PFSK-1 (cell line): ENCODE results near the gene NCF2.

Experiments
- FOXP2 ChIP-seq: optimal IDR thresholded peaks from 2 replicates; pipeline ENCODE3; 2011; ENCODE audit warnings: borderline replicate concordance, control low read depth, inconsistent platforms; ENCODE audit not compliant: insufficient read depth; ENCODE audit errors: extremely low read length, extremely low read depth
- POLR2AphosphoS5 ChIP-seq: IDR thresholded peaks from 2 replicates; pipeline ENCODE4 v1.6.1; 2012; ENCODE audit warnings: low read depth, mild to moderate bottlenecking, control low read depth, low read length, moderate library complexity
- SIN3A ChIP-seq: IDR thresholded peaks from 2 replicates; pipeline ENCODE4 v1.6.1; 2012; ENCODE audit warnings: mild to moderate bottlenecking, low read length, moderate library complexity, borderline replicate concordance; ENCODE audit not compliant: insufficient read depth
- TAF1 ChIP-seq: IDR thresholded peaks from 2 replicates; pipeline ENCODE4 v1.6.1; 2012; ENCODE audit warnings: low read length, control low read depth, borderline replicate concordance; ENCODE audit not compliant: insufficient read depth
- TF ChIP-seq, protein P1 (sequence below), 2 experiments: IDR thresholded peaks; 2 replicates each; pipeline versions ENCODE4 v1.6.1 to v1.8.0; 2011 to 2012; ENCODE audit warnings: low read depth in 2 of 2, low read length in 2 of 2, control low read depth in 1 of 2, inconsistent platforms in 1 of 2, mild to moderate bottlenecking in 1 of 2, moderate library complexity in 1 of 2; ENCODE audit not compliant: insufficient read depth in 1 of 2

Gene NCF2

DNA sequence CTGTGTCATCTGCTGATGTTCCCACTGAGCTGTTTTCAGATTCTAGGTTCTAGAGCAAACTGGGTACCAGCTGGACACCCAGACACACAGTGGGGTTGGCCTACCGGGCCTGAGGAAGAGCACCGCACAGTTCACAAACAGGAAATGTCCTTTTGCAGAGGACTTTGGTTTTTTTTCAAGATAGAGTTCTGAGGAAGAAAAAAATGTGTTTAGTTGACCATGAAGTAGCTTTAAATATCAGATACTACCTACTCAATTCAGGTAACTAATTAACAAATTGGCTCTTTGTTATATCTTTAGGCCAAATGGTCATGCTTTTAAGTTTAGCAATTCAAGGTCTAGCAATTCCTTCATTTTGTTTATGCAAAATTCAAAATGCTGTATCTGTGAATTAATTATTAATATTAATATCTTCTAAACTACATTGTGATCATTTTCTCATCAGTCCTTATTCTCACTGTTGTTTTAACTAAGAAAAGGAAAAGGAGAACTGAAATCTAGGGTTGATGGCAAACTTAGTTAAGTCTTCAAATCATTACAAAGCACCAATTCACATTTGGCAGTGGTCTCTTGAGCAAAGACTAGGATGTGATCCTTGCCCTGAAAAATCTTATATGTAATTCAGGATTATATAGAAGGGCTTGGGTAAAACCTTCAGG, 17.2 kb upstream of the NCF2 start:
- TF ChIP-seq SIN3A = no peak
- TF ChIP-seq, protein P1, sequence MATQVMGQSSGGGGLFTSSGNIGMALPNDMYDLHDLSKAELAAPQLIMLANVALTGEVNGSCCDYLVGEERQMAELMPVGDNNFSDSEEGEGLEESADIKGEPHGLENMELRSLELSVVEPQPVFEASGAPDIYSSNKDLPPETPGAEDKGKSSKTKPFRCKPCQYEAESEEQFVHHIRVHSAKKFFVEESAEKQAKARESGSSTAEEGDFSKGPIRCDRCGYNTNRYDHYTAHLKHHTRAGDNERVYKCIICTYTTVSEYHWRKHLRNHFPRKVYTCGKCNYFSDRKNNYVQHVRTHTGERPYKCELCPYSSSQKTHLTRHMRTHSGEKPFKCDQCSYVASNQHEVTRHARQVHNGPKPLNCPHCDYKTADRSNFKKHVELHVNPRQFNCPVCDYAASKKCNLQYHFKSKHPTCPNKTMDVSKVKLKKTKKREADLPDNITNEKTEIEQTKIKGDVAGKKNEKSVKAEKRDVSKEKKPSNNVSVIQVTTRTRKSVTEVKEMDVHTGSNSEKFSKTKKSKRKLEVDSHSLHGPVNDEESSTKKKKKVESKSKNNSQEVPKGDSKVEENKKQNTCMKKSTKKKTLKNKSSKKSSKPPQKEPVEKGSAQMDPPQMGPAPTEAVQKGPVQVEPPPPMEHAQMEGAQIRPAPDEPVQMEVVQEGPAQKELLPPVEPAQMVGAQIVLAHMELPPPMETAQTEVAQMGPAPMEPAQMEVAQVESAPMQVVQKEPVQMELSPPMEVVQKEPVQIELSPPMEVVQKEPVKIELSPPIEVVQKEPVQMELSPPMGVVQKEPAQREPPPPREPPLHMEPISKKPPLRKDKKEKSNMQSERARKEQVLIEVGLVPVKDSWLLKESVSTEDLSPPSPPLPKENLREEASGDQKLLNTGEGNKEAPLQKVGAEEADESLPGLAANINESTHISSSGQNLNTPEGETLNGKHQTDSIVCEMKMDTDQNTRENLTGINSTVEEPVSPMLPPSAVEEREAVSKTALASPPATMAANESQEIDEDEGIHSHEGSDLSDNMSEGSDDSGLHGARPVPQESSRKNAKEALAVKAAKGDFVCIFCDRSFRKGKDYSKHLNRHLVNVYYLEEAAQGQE (IDR thresholded peaks at IDR 0.05; ENCODE audit: insufficient read depth in 1 of 2, low read depth in 2 of 2, low read length in 2 of 2) = no peak
- TF ChIP-seq TAF1 = no peak
- TF ChIP-seq FOXP2 = no peak
- TF ChIP-seq POLR2AphosphoS5 = no peak

DNA sequence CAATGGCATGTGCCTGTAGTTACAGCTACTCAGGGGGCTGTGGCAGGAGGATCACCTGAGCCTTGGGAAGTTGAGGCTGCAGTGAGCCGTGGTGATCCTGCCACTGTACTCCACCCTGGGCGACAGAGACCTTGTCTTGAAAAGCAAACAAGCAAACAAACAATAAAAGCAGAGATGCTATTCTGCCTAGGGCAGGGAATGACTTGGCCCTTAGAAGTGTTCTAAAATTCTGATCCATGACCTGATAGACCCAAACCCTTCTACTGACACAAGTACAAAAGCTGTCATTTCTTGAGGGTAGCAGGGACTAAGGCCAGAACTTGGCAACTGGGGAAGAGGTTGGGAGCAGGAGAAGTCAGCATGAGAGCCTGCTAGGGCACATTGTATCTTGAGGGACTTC, 15.6 kb upstream of the NCF2 start:
- TF ChIP-seq POLR2AphosphoS5 = no peak
- no peak for TF ChIP-seq TAF1
- TF ChIP-seq FOXP2 = no peak
- TF ChIP-seq, protein P1 (IDR thresholded peaks at IDR 0.05; ENCODE audit: insufficient read depth in 1 of 2, low read depth in 2 of 2, low read length in 2 of 2) = no peak
- no peak for TF ChIP-seq SIN3A

DNA sequence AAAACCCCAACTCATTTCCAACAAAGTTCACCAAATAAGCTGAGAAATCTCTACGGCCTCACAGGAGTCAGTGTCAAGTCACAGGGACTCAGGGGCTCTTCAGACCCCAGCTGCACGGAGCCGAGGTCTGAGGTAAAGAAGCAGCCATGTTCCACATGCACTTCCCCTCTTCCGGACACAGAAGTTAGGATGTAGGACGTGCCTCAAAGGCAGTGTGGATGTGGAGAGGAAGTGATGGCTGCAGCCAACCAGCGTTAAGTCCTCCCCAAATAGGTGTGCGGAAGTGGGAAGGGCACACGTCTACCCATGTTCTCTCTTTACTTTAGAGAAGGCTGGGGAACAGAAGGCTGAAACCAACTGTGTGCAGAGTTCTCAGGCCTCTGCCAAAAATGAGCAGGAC, 14.6 kb upstream of the NCF2 start:
- no peak for TF ChIP-seq SIN3A
- TF ChIP-seq FOXP2 = no peak
- TF ChIP-seq, protein P1 (IDR thresholded peaks at IDR 0.05; ENCODE audit: insufficient read depth in 1 of 2, low read depth in 2 of 2, low read length in 2 of 2) = no peak
- no peak for TF ChIP-seq POLR2AphosphoS5
- TF ChIP-seq TAF1 = no peak

DNA sequence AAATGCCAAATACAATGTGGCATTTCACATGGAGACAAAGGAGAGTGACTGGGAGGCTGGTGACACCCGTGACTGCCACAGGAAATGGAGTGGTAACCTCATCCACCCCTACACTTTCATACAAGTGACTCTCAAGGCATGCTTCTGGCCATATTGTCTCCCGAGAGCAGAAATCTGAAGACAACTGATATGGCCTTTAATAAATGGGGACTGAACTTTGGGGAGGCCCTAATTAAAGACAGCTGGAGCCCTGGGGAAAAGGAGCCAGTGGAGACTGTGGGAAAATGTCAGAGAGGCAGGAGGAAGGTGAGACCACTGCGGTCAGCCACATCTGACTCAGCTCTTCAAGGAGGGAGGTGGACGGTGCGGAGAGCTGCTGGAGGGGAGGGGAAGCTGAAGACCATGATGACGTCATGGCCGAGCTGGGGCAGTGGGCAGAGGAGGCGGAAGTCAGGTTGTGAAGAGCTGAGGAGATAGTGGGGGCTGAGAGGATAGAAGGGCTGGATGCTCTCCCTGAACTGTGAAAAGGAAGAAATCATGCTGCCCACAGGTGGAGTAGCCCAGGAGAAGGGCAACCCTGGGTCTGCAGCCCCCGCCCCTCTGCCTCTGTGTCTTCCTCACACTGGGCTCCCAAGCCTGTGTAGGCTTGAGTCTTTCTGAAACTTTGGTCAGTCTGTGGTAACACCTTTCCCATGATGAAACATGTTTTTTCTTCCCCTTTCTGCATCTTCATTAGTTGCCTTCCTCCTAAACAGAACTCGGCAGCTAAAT, 14.0 kb upstream of the NCF2 start:
- TF ChIP-seq SIN3A (no peak), TAF1 (no peak), FOXP2 (no peak), POLR2AphosphoS5 (no peak)
- TF ChIP-seq, protein P1 (IDR thresholded peaks at IDR 0.05; ENCODE audit: insufficient read depth in 1 of 2, low read depth in 2 of 2, low read length in 2 of 2) = no peak
